HG03342 (cell line): ENCODE results near the gene DUOX2.

Source experiments
- ATAC-seq: cut with Tn5 transposase; IDR thresholded peaks from one replicate; pipeline ENCODE4 v1.9.1; 2021; ENCODE audit warnings: mild to moderate bottlenecking, moderate library complexity; ENCODE audit not compliant: unreplicated experiment

The DUOX2 gene

GRCh38 chr15:45114076-45114750, at the start of gene DUOX2, which contains the start of gene DUOXA2:
Gene DUOX2, minus strand, starts transcription at chr15:45114172. Its CDS starts 761 bp downstream, at chr15:45113411.
Gene DUOXA2, plus strand, starts transcription at chr15:45114326. Its CDS starts 280 bp downstream, at chr15:45114606.
- ATAC-seq = no peak

- ATAC-seq = no peak
These were observed 49.5 kb upstream of the DUOX2 start for GRCh38 chr15:45163508-45163856.

- ATAC-seq = peak; percentile 43
These were observed 49.0 kb upstream of the DUOX2 start for GRCh38 chr15:45162771-45163507.

- ATAC-seq = no peak
These were observed 47.7 kb upstream of the DUOX2 start for GRCh38 chr15:45161666-45162065.

DNA sequence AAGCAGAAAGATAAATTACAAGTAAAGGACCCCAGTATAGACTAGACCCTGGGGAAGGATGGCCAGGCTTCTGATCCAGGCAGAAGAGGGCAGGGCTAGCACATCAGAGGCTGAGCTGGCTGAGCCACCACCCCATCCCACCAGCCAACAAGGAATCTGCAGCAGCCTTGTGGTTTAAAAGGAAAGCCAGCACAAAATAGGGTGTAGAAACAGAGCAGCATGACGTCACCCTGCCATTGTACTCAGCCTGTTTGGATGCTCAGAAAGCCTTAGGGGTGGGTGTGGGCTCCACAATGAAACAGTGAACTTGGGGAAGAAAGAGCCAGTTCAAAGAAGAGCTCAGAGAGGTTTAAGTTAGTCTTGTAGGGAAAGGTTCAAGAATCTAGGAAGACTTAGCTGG, 44.0 kb upstream of the DUOX2 start:
- no peak for ATAC-seq

DNA sequence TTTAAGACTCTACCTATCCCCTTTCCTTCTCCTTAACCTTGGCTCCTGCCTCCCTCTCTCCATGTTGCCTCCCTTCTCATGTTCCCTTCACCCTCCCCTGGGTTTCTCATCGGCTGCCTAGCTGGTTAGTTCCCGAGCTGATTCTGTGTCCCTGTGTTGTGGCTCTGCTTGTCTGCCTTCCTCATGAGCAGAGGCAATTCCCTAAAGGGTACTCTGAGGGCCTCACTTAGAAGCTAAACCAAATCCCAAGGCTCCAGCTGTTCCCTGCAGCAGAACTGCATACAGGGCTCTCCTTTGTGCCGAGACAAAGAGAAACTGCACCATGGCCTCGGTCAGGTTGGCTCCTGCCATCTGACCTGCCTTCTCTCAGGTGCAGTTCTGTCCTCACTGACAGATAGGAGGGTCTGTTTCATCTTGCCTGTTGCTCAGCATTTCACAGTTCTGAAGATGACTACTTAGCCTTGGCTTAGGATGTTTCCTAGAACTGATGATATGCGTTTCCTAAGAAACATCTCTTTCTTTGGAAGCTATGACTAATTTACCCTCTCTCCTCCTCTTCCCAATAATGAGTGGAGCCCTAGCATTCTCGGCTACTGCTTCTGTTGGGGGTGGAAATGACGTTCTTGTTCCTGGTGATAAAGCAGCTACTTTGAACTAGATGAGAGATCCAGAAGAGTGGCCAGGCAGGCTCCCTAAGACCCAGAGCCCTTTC, 42.9 kb upstream of the DUOX2 start:
- ATAC-seq = no peak

- no peak for ATAC-seq
These were observed 41.8 kb upstream of the DUOX2 start for GRCh38 chr15:45155739-45156138.

- ATAC-seq = no peak
These were observed 38.2 kb upstream of the DUOX2 start for GRCh38 chr15:45151998-45152828.

DNA sequence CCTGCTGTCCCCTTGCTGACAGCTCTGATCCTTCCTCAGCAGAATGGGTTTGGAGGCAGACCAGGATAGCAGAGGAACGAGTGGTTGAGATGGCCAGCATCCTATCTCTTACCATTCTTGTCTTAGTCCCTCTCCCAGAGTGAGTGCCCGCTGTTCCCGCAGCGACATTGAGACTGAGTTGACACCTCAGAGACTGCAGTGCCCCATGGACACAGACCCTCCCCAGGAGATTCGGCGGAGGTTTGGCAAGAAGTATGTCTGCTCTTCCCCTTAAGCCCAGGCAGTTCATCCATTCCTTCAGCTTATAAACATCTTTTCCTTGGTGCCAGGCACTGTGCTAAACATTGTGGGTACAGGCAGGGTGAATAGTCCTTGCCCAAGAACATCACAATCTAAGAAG, 37.0 kb upstream of the DUOX2 start:
- ATAC-seq = no peak

DNA sequence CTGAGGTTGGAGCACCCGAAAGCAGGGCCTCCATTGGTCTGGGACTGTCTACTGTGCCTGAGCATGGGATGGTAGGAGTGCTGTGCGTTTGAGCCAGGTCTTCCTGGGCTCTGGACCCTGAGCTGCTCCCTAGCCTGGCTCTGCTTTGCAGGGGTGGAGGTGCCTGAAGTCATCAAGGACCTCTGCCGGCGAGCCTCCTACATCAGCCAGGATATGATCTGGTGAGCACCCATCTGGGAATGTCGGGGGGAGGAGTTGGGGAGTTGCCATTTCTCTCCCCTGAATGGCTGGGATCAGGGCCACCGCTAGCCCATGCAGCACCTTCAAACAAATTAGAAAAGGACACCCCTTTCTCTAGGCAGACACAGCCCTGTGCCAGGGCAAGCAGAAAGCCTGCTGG, 36.5 kb upstream of the DUOX2 start:
- no peak for ATAC-seq

DNA sequence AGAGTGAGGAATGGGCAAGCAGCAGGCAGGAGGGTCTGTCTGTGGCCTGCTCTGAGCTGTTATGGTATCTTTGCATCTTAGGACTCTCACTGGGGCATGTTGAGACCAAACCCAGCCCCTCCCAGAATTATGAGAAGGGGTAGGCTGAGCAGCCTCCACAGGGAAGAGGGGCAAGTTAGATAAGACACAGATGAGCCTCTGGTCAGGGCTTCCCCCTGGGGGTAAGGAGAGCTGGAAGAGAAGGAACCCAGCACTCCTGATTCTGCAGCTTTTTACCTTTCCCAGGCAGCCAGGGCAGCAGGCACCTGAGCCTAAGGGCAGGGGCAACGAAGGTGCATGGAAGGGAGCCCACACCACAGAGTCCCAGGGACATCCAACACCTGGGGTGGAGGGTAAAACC, 35.1 kb upstream of the DUOX2 start:
- no peak for ATAC-seq

DNA sequence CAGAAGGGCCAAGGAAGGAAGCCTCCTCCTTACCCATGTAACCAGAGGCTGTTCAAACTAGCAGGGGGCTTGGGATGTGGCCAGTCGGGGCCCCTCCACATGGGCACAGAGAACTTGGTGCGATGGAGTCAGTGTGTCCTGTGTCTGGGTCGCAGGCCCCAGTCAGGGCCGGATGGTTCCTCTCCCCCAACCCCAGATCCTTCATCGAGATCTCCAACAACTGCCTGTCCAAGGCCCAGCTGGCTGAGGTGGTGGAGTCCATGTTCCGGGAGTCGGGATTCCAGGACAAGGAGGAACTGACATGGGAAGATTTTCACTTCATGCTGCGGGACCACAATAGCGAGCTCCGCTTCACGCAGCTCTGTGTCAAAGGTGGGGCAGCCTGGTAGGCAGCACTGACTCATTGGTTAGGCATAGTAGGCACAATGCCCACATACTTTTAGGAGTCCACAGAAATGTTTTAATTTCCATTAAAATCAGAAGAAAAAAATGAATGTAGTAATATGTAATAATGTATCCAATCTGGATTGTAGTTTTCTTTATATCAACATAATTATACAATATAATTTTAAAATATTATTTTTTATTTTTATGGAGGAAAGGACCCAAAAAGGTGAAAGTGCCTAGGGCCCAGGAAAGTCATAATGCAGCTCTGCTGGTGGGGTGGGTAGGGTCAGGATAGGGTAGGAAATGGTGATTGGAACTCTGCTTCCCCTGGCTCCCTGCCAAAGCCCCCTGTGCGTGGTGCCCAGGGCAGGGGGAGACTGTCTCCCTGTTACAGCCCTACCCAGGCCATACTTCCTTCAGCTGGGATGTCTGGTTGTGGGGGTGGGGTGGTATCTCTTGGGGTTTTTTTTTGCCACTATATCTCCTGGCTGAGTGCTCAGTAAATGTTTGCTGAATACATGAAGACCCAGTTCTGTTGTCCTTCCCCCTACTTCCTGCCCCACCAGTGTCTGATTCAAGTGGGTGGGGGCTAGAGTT, 34.4 kb upstream of the DUOX2 start:
- no peak for ATAC-seq

- ATAC-seq = no peak
These were observed 33.6 kb upstream of the DUOX2 start for GRCh38 chr15:45147606-45148005.

DNA sequence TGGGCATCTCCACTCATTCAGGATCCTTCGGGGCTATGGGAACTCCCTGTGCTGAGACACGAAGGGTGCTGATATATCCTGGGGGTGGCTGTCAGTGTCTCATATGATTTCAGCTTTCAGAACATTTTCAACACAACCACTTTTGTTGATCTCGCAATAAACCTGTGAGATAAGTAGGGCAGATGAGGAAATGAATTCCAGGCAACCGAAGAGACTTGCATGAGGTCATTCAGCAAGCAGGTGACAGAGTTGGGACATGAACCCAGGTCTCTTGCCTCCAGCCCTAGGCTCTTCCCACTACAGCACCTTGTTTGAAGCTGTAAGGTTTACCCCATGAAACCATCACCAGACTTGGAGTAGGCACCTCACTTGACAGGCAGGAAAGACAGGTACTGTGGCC, 32.4 kb upstream of the DUOX2 start:
- no peak for ATAC-seq

DNA sequence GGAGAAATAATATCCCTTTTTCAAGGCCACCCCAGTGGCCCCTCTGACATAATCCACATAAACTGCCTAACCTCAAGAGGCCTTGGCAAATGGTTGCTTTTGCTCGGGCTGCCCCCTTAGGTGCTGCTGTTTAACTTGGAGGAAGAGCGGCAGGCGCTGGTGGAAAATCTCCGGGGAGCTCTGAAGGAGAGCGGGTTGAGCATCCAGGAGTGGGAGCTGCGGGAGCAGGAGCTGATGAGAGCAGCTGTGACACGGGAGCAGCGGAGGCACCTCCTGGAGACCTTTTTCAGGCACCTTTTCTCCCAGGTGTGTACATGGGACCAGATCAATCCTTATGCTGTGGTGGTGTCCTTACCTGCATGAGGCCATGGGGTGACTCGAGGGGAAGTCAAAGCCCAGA, 30.8 kb upstream of the DUOX2 start:
- no peak for ATAC-seq

- no peak for ATAC-seq
These were observed 30.0 kb upstream of the DUOX2 start for GRCh38 chr15:45143946-45144345.

- ATAC-seq = no peak
These were observed 29.1 kb upstream of the DUOX2 start for GRCh38 chr15:45143056-45143455.

DNA sequence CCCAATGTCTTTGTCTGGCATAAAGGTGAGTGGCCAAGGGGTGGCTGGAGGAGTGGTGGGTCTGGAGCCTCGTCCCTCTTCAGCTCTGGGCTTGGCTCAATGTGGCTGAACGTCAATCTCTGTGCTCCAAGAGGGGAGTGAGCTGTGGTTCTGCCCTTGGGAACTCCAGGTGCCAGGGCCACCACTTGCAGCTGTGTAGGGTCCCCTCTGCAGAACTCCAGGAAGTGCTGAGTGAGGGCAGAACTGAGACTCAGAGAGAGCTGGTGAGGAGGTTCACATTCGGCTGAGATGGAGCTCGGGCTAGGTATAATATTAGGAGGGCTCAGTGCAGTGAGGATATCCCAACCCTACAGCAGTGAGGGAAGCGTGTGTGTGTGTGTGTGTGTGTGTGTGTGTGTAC, 27.4 kb upstream of the DUOX2 start:
- no peak for ATAC-seq

- no peak for ATAC-seq
These were observed 26.7 kb upstream of the DUOX2 start for GRCh38 chr15:45140557-45141250.
